K562 (cell line): ENCODE data around the gene PTP4A2. TPM values are rescaled to one million over a fixed set of nuclear protein-coding genes. Genes with fewer than 3 reads are reported as not detected.

ENCODE experiments used
- EHMT2 ChIP-seq: fragments of 450-650 bp; IDR thresholded peaks from 2 replicates; pipeline ENCODE4 v1.6.1; 2018; ENCODE audit warnings: antibody characterized with exemption
- FOXA1 ChIP-seq: fragments of 450-650 bp; IDR thresholded peaks from 2 replicates; pipeline ENCODE4 v1.6.1; 2016; ENCODE audit warnings: mild to moderate bottlenecking, borderline replicate concordance
- MYBL2 ChIP-seq, 2 experiments: fragments of 450-650 bp in 1 of 2; sonication (generic) in 1 of 2; formaldehyde crosslinking in 1 of 2; IDR thresholded peaks; 2 replicates each; pipeline versions ENCODE4 v1.6.1 to v1.8.1; 2017 to 2022; ENCODE audit warnings: borderline replicate concordance in 1 of 2, inconsistent platforms in 1 of 2, low read depth in 1 of 2, mild to moderate bottlenecking in 1 of 2, missing genetic modification reagents in 1 of 2, moderate library complexity in 1 of 2
- POLR3G ChIP-seq: IDR thresholded peaks from 2 replicates; pipeline ENCODE4 v1.6.1; 2011; ENCODE audit not compliant: insufficient read length, insufficient replicate concordance; ENCODE audit errors: extremely low read depth
- PURB ChIP-seq: sonication (generic); formaldehyde crosslinking; IDR thresholded peaks from 2 replicates; pipeline ENCODE4 v1.9.0; 2021; ENCODE audit warnings: low read depth, mild to moderate bottlenecking, missing genetic modification reagents
- RBM34 ChIP-seq: fragments of 200-400 bp; formaldehyde crosslinking; IDR thresholded peaks from 2 replicates; pipeline ENCODE4 v1.6.1; 2018; ENCODE audit warnings: low read length, borderline replicate concordance; ENCODE audit not compliant: insufficient read depth
- REST ChIP-seq, 2 experiments: fragments of 450-650 bp; formaldehyde crosslinking in 1 of 2; IDR thresholded peaks; 2 replicates each; pipeline versions ENCODE4 v1.4.0 to v1.6.1; 2014 to 2020; ENCODE audit warnings: mild to moderate bottlenecking in 2 of 2, borderline replicate concordance in 1 of 2, low read depth in 1 of 2
- SMC3 ChIP-seq: conservative IDR thresholded peaks from 2 replicates; pipeline ENCODE4 v1.6.1; 2011; ENCODE audit warnings: low read depth, low read length, improper control_type of control experiment; ENCODE audit not compliant: insufficient read depth
- TEAD2 ChIP-seq: fragments of 450-650 bp; IDR thresholded peaks from 2 replicates; pipeline ENCODE4 v1.6.1; 2016; ENCODE audit warnings: missing genetic modification characterization, control low read depth, missing compliant biosample characterization
- ZBTB49 ChIP-seq: sonication (generic); formaldehyde crosslinking; IDR thresholded peaks from 2 replicates; pipeline ENCODE4 v1.8.0; 2022; ENCODE audit warnings: missing genetic modification reagents, mild to moderate bottlenecking, borderline replicate concordance
- ZC3H8 ChIP-seq: fragments of 450-650 bp; IDR thresholded peaks from 2 replicates; pipeline ENCODE4 v1.6.1; 2017
- ZNF232 ChIP-seq: sonication (generic); formaldehyde crosslinking; IDR thresholded peaks from 2 replicates; pipeline ENCODE4 v1.8.0; 2022; ENCODE audit warnings: mild to moderate bottlenecking, missing genetic modification reagents
- polyA plus RNA-seq, 8 experiments: library from polyadenylated mRNA; depleted of rRNA in 4 of 8; stranded (reverse) in 5 of 8; unstranded in 3 of 8; fragments of >200 nt; fragmentation: Nextera tagmentation in 2 of 8; fragmentation: Illumina TruSeq in 1 of 8; extraction: Ambion mirVana in 2 of 8; extraction: Trizol in 1 of 8; gene quantifications; 2 replicates each; pipeline versions ENCODE4 v1.2.1 to v1.2.3, GENCODE V29; 2011 to 2014; ENCODE audit warnings: inconsistent platforms in 1 of 8, missing spikeins in 1 of 8
- total RNA-seq, 7 experiments: library from RNA; depleted of rRNA in 6 of 7; stranded (reverse); fragments of >200 nt in 6 of 7; fragmentation: Illumina TruSeq in 2 of 7; extraction: Trizol in 2 of 7; gene quantifications; 2 replicates each; pipeline versions ENCODE4 v1.2.1 to v1.2.3, GENCODE V29; 2011 to 2021; ENCODE audit warnings: low replicate concordance in 1 of 7

Gene PTP4A2
- total and polyA plus RNA-seq, 9 of the 15 experiments (the other 6 are each of a cell fraction or from before 2014, with no cell fraction given): 197 to 870 (median 480) TPM

- TF ChIP-seq FOXA1: no peak
- TF ChIP-seq ZBTB49 (CRISPR knock-in tag): no peak
- TF ChIP-seq EHMT2: no peak
- no peak for TF ChIP-seq POLR3G
- no peak for TF ChIP-seq ZC3H8
- no peak for TF ChIP-seq SMC3
- TF ChIP-seq REST (IDR thresholded peaks at IDR 0.05; ENCODE audit: borderline replicate concordance): peak; percentile 40; the same call in 1 of the 2 replicates
- TF ChIP-seq REST (CRISPR knock-in tag; IDR thresholded peaks at IDR 0.05; ENCODE audit: low read depth): 0 out of 2 replicates have a peak, but pooled peaks have one; percentile 50
- no peak for TF ChIP-seq RBM34
- TF ChIP-seq TEAD2 (tag): peak; percentile 50
- no peak for TF ChIP-seq MYBL2 (IDR thresholded peaks at IDR 0.05; ENCODE audit: low read depth)
- TF ChIP-seq MYBL2 (CRISPR knock-in tag; IDR thresholded peaks at IDR 0.05; ENCODE audit: borderline replicate concordance): no peak
- no peak for TF ChIP-seq ZNF232
- TF ChIP-seq PURB (CRISPR knock-in tag): no peak
Measured at GRCh38 chr1:31954607-31955283, 16.6 kb upstream of the PTP4A2 start (continued).
